Panc1 (cell line): ENCODE data around the gene PDE6B.

Source experiments
- POLR2AphosphoS5 ChIP-seq: IDR thresholded peaks from 2 replicates; pipeline ENCODE4 v1.6.1; 2012; ENCODE audit warnings: mild to moderate bottlenecking, low read depth, low read length, moderate library complexity
- TF ChIP-seq, protein P1 (sequence below): fragments of 450-650 bp; IDR thresholded peaks from 2 replicates; pipeline ENCODE4 v1.5.1; 2017; ENCODE audit warnings: mild to moderate bottlenecking
- TF ChIP-seq, protein P2 (sequence below), 2 experiments: IDR thresholded peaks; 2 replicates each; pipeline ENCODE4 v1.6.1; 2011 to 2012; ENCODE audit warnings: low read depth in 2 of 2, control low read depth in 1 of 2, low read length in 1 of 2, mild to moderate bottlenecking in 1 of 2, moderate library complexity in 1 of 2; ENCODE audit not compliant: insufficient read depth in 1 of 2

DNA sequence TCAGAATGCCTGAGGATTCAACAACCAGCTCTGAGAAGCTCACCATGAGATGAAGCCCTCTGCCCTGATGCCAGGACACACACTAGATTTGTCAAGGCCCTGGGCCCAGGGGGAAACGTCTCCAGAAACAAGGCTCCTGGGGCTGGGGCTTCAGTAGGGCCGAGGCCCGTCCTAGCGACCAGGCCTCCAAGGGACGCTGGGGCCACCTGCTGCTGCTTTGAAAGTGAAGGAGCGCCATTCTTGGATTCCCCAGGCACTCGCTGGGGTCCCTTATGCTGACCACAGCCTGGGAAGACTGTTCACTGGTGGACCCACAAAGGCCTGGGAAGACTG is 23.9 kb downstream of the PDE6B start:
- TF ChIP-seq, protein P1, sequence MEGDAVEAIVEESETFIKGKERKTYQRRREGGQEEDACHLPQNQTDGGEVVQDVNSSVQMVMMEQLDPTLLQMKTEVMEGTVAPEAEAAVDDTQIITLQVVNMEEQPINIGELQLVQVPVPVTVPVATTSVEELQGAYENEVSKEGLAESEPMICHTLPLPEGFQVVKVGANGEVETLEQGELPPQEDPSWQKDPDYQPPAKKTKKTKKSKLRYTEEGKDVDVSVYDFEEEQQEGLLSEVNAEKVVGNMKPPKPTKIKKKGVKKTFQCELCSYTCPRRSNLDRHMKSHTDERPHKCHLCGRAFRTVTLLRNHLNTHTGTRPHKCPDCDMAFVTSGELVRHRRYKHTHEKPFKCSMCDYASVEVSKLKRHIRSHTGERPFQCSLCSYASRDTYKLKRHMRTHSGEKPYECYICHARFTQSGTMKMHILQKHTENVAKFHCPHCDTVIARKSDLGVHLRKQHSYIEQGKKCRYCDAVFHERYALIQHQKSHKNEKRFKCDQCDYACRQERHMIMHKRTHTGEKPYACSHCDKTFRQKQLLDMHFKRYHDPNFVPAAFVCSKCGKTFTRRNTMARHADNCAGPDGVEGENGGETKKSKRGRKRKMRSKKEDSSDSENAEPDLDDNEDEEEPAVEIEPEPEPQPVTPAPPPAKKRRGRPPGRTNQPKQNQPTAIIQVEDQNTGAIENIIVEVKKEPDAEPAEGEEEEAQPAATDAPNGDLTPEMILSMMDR = no peak
- TF ChIP-seq, protein P2, sequence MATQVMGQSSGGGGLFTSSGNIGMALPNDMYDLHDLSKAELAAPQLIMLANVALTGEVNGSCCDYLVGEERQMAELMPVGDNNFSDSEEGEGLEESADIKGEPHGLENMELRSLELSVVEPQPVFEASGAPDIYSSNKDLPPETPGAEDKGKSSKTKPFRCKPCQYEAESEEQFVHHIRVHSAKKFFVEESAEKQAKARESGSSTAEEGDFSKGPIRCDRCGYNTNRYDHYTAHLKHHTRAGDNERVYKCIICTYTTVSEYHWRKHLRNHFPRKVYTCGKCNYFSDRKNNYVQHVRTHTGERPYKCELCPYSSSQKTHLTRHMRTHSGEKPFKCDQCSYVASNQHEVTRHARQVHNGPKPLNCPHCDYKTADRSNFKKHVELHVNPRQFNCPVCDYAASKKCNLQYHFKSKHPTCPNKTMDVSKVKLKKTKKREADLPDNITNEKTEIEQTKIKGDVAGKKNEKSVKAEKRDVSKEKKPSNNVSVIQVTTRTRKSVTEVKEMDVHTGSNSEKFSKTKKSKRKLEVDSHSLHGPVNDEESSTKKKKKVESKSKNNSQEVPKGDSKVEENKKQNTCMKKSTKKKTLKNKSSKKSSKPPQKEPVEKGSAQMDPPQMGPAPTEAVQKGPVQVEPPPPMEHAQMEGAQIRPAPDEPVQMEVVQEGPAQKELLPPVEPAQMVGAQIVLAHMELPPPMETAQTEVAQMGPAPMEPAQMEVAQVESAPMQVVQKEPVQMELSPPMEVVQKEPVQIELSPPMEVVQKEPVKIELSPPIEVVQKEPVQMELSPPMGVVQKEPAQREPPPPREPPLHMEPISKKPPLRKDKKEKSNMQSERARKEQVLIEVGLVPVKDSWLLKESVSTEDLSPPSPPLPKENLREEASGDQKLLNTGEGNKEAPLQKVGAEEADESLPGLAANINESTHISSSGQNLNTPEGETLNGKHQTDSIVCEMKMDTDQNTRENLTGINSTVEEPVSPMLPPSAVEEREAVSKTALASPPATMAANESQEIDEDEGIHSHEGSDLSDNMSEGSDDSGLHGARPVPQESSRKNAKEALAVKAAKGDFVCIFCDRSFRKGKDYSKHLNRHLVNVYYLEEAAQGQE (IDR thresholded peaks at IDR 0.05; ENCODE audit: insufficient read depth in 1 of 2, low read depth in 2 of 2, low read length in 1 of 2) = no peak
- TF ChIP-seq POLR2AphosphoS5 = no peak
